ENCODE data around the gene FAM114A2.

Gene FAM114A2

GRCh38 chr5:154038707-154039457 is at the start of gene FAM114A2, which contains the start of gene MFAP3:
FAM114A2 (minus strand) TSS chr5:154038910; CDS start chr5:154034953, 3,957 bp downstream.
MFAP3 (plus strand) TSS chr5:154038967; CDS start chr5:154049723, 10,756 bp downstream.
- peak; percentile 95 for DNase-seq (ENCODE audit: low spot score)

DNA sequence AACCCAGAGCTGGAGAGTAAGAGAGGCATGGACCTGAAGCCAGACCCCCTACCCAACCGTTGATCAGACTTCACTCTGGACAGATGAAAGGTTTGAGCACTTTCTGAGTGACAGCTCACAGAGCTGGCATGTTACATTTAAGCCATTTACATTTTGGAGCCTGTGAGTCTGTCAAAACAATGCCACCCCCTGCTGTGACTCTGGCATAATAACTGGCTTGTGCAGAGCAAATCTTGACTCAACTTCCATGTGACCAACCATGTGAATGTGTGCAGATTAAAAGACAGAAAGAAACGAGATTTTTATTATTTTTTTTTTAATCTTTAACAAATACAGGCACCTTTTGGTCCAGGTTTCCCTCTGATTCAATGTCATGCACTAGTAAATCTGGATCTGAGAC is 48.5 kb upstream of the FAM114A2 start:
- no peak for DNase-seq (ENCODE audit: low spot score)

GRCh38 chr5:154086641-154087040 is 47.9 kb upstream of the FAM114A2 start:
- no peak for DNase-seq (ENCODE audit: low spot score)

DNA sequence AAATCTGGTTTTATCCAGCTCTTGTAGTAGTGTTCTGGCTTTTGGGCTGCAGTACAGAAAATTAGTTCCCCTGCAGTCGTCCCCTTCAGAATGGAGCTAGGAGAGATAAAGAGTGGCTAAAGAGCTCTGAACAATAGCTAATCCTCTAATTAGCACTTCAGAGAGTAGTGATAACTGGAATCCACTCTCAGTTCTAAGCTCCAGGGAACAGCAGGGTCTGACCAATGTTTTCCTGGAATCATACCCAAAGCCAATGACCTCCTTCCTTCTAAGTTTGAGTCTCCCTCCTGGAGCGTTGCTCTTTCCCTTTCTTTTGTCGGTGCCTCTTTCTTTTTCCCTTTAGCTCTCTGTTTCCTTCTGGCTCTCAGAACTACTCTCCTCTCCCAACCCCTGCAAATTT is 47.4 kb upstream of the FAM114A2 start:
- DNase-seq (ENCODE audit: low spot score), result no peak

DNA sequence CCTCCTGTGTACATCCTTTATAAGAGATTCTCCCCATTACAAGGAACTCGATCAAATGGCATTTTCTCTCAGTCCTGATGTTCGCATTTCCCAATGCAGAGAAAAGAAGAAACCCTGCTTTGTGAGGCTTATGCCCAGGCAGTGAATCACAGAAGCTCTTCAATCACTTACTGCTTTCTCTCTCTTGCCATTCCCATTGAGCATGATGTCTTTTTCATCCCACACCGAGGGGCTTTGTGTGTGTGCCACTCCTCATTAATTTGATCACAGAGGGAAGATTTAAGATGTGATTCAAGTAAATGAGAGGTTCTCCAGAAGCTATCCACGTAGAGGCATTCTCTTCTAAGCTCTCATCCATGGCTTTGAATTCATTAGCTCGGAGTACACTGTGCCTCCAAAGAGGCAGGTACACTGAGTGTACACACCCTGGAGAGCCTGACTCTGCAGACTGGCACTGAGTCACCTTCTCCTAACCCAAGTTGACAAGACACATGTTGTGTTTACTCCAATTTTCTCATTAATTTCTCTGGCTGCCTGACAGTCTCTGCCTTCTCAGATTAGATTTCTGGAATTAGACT is 45.4 kb upstream of the FAM114A2 start:
- no peak for DNase-seq (ENCODE audit: low spot score)

DNA sequence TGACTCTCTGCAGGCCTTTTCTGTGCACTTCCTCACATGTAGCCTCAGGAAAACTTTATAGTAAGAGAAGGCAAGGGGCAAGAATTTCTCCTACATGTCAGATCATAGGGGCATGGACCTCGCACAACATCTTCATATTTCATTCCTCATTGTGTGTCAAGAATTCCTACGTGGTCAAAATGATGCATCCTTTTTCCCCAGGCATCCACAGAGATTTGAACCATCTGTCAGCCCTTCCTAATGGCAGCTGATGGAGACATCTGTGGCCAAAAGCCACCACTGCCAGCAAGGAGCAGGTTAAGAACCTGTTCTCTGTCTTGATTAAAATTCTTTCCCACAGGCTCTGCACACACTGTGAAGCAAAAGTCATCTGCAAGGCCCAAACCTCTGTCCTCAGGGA is 42.5 kb upstream of the FAM114A2 start:
- no peak for DNase-seq (ENCODE audit: low spot score)

DNA sequence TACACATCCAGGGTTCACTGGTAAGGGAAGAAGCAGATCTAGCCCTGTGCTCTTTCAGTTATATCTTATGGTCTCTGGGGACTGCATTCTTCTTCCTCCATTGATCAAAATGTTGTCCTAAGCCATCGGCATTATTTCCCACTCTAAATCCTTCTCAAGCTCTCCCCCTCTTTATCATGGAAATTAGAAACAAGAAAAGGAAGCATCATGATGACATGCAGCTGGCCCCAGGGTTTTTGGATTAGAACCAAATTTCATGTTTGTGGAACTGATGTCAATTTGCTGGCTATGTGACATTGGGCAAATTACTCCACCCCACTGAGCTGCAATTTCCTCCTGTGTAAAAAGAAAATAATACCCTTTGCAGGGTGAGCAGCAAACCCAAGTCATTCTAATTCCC is 39.6 kb upstream of the FAM114A2 start:
- DNase-seq (ENCODE audit: low spot score), result no peak

DNA sequence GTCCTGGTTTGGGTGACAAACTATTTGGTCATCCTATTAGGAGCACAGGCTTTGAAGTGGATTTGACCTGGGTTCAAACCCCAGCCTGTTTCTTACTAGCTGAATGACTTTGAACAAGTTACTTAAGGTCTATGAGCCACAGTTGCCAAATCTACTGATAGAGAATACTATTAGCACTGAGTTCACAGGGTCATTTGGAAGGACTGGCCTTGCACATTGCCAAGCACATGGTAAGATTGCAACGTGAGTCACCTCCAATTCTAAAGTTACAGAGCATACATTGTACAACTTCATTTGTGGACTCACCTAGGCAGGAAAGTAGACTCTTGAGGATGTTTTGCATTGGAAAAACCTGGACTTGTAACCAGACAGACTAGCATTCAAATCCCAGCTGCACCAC is 39.0 kb upstream of the FAM114A2 start:
- peak; percentile 9 for DNase-seq (ENCODE audit: low spot score)

DNA sequence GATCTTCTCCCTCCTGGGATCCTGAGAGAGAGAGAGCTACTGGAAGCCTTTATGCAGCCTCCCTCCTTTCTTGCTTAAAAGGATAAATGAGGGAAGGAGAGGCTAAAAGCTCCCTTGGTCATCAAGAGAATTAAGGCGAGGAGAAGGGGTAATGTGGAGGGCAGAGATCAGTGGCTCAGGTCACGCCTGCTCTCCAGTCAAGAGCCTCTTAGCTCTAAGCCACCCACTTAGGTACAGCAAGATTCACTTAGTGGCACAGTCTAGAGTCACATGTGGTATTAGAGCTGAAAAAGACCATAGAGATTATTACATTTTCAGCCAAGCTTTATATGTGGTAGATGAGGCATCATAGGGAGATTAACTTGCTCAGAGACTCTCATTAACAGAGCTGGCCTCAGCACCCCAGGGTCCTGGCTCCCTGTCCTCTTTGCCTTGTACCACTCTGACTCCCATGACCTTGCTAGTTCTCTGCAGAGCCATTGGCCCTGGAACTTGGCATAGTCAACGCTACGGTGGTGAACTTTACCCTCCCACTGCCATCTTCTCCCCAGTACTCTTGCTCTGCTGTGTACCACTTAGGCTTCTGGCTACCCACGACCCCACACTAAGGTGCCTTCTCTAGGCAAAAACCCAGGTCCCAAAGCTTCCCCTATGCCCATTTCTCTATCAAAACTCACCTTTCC is 37.7 kb upstream of the FAM114A2 start:
- no peak for DNase-seq (ENCODE audit: low spot score)

- DNase-seq (ENCODE audit: low spot score), result peak; percentile 68
These were observed 33.9 kb upstream of the FAM114A2 start for GRCh38 chr5:154072414-154073171.

DNA sequence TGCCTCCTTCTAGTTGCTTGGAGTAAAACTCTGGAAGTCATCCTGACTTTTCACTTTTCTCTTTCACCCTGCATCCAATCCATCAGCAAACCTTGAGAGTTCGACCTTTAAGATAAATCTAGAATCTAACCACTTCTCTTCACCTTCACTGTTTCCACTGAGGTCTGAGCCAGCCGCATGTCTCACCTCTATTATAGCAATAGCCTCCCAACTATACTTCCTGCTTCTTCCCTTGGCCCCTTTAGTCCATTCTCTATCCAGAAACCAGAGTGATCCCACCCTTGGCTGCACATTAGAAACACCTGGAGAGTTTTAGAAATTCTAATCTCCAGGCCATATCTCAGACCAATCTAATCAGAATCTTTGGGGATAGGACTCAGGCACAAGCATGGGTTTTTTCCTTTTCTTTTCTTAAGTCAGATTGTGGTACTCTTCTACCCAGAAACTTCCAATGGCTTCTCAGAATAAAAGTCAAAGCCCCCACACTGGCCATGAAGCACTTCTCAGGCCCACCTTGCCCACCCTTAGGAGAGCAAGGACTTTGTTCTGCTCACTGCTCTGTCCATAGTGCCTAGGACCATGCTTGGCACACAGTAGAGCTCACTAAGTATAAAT is 33.2 kb upstream of the FAM114A2 start:
- no peak for DNase-seq (ENCODE audit: low spot score)

DNA sequence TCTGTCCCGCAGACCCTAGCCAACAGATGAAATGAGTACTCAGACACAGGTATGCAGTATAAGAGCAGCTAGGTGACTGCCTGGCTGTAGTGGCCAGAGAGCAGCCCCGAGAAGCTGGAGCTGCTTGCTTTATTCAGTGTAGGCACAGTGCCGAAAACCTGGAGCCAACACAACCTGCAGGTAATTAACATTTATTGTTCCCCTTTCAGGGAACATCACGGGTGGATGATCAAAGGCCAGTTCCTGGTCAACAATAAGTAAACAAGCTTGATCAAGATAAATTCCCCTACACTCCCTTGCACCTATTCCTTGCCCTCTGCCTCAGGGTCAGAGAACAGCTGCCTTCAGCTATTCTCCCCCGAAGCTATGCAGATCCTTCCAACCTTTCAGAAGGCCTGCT is 31.1 kb upstream of the FAM114A2 start:
- peak; percentile 34 for DNase-seq (ENCODE audit: low spot score)

GRCh38 chr5:154065971-154066370 is 27.3 kb upstream of the FAM114A2 start:
- DNase-seq (ENCODE audit: low spot score), result no peak

DNA sequence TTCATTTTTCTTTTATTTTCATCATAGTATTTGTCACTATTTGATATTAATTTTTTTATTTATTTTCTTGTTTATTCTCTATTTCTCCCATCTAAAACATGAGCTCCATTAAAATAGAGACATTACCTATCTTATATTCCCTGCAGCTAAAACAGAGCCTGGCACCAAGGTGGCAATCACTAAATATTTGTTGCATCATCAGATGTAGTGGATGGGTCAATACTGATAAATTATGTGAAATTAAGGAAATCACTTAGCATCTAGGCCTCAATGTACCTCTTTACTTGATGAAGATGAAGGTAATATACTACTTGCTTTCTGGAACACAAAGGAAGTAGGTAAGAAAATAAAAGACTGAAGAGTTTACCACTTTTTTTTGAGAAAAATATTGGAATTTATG is 24.7 kb upstream of the FAM114A2 start:
- DNase-seq (ENCODE audit: low spot score), result no peak

DNA sequence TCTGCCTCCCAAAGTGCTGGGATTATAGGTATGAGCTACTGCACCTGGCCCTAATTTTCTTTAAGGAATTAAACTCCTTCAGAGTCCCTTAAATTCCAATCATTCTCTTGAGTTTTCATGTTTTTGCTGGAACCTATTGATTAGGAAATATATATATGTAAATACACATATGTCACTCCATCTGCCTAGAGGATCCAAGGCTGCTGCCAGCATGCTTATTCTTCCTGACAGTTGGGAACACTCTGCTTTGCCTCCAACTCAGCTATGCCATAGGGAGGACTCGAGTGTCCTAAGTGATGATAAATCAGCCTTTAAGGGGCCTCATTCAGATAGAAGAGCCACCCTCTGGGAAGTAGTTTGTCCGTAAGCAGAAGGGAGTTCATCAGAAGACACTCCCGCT is 21.9 kb upstream of the FAM114A2 start:
- DNase-seq (ENCODE audit: low spot score), result no peak

DNA sequence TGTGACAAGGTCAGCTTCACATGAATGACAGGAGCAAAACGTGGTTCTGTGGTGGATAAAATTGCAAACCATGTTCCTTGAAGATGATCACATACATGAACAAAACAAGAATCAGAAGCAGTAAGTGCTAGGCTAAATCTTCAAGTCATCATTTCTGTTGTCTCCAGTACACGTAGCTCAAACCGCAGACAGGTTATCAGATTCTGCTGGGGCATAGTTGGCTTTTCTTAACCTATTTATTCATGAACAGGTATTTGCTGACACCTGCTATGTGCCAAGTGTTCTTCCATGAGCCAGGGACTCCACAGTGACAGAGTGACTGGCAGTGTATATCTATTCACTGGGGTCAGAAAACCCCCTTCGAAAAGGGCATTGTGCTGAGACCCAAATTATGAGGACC is 20.9 kb upstream of the FAM114A2 start:
- DNase-seq (ENCODE audit: low spot score), result no peak

DNA sequence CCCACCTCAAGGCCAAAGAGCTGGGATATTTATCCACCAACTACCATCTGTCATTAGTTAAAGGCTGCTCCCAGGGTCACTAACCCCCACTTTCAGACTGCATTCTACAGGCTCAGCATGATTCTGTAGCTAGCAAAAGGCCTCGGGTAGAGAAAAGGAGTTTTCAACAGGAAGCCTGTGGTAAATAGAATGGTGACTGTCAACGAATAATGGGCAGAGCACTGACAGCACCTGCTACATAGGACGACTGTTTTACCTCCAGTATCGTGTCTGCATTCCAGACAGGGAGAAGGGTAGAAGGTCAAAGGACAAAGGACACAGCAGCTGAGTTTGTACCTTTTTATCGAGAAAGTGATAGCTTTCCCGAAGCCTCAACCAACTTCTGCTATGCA is 20.3 kb upstream of the FAM114A2 start:
- DNase-seq (ENCODE audit: low spot score), result no peak

DNA sequence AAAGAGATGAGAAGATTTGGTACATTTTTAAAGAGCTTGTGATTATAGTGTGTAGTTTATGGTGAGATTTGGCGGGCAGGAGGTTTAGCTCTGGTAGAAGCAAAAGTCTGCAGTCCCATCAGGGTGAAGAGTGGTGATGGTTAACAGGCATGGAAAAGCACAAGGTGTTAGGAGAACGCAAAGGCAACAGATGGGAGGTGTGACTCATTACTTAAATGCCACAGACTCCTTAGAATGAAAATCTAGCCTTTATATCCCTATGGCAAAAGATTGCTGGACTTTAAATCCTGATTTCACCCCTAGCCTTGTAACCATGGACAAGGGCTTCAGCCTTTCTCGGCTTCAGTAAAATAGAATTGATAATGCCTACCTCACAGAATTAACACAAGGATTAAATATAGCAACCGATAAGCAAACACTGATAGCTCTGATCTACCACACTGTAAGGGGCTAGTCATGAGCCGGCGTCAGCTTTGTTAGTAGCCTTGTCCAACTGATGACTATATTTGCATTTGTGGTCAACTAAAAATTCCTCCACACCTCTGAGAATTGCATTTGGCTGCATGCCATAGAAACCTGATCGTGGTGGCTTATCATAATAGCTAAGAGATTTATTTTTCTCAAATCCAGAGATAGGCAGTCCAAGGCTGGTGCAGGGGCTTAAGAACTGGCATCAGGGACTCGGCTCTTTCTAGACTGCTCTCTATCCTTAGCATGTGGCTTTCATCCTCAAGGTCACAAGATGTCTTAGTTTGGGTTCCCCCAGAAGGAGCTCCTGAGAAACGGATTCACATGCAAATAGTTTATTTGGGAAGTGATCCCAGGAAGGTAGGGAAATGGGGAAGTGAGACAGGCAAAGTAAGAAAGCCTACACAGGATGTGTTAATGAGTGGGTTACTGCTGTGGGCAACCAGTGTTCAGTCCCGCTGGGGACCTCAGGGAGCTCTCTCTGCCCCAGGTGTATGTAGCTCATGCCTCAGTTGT is 19.6 kb upstream of the FAM114A2 start:
- peak; percentile 74 for DNase-seq (ENCODE audit: low spot score)

- DNase-seq (ENCODE audit: low spot score), result no peak
These were observed 16.5 kb upstream of the FAM114A2 start for GRCh38 chr5:154055201-154055600.

- no peak for DNase-seq (ENCODE audit: low spot score)
These were observed 14.8 kb upstream of the FAM114A2 start for GRCh38 chr5:154053468-154053867.

- DNase-seq (ENCODE audit: low spot score), result no peak
These were observed 10.9 kb upstream of the FAM114A2 start for GRCh38 chr5:154049636-154050035.
